LNCAP (cell line): ENCODE data around the gene BCKDK.

Experiments used
- TF ChIP-seq, protein P1 (sequence below): fragments of 450-650 bp; IDR thresholded peaks from 2 replicates; pipeline ENCODE4 v1.5.1; 2017; ENCODE audit warnings: mild to moderate bottlenecking

BCKDK gene

DNA sequence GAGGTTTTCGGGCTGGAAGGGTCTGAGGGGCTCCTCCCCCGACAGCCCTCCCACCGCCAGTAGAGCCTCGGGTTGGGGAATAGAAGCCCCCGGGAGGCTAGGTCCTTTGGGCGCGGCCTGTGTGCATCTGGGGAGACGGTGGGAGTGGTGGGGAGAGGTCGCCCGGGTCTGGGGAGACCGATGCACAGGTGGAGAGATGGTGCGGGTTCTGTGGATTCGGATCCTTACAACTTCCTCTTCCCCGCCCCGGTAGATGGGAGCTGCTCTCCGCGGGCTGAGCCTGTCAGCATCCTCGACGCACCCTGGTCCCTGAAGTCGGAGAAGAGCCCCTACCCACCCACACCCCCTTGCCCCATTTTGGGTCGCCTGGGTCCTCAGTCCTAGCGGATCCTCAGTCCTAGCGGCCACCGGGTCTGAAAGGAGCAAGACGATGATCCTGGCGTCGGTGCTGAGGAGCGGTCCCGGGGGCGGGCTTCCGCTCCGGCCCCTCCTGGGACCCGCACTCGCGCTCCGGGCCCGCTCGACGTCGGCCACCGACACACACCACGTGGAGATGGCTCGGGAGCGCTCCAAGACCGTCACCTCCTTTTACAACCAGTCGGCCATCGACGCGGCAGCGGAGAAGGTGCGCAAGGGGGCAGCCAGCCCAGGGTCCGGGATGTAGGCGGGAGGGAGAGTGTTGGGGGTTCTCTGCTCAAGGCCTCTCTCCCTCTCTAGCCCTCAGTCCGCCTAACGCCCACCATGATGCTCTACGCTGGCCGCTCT, 790 bp downstream of the BCKDK start:
- TF ChIP-seq, protein P1, sequence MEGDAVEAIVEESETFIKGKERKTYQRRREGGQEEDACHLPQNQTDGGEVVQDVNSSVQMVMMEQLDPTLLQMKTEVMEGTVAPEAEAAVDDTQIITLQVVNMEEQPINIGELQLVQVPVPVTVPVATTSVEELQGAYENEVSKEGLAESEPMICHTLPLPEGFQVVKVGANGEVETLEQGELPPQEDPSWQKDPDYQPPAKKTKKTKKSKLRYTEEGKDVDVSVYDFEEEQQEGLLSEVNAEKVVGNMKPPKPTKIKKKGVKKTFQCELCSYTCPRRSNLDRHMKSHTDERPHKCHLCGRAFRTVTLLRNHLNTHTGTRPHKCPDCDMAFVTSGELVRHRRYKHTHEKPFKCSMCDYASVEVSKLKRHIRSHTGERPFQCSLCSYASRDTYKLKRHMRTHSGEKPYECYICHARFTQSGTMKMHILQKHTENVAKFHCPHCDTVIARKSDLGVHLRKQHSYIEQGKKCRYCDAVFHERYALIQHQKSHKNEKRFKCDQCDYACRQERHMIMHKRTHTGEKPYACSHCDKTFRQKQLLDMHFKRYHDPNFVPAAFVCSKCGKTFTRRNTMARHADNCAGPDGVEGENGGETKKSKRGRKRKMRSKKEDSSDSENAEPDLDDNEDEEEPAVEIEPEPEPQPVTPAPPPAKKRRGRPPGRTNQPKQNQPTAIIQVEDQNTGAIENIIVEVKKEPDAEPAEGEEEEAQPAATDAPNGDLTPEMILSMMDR: no peak

DNA sequence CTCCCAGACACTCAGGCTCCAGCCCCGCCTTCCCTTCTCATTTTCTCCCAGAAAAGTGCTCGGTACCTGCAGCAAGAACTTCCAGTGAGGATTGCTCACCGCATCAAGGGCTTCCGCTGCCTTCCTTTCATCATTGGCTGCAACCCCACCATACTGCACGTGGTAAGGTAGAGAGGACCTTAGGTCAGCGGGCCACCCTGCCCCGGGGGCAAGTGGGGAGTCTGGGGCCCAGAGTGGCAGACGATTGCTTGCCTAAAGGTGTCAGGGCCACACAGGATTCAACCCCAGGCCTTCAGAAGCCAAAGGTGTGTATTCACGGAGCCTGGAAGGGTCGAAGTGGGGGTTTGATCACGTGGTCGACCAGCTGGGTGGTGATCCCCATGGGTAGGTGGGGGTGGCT, 1.4 kb downstream of the BCKDK start:
- TF ChIP-seq, protein P1: no peak

DNA sequence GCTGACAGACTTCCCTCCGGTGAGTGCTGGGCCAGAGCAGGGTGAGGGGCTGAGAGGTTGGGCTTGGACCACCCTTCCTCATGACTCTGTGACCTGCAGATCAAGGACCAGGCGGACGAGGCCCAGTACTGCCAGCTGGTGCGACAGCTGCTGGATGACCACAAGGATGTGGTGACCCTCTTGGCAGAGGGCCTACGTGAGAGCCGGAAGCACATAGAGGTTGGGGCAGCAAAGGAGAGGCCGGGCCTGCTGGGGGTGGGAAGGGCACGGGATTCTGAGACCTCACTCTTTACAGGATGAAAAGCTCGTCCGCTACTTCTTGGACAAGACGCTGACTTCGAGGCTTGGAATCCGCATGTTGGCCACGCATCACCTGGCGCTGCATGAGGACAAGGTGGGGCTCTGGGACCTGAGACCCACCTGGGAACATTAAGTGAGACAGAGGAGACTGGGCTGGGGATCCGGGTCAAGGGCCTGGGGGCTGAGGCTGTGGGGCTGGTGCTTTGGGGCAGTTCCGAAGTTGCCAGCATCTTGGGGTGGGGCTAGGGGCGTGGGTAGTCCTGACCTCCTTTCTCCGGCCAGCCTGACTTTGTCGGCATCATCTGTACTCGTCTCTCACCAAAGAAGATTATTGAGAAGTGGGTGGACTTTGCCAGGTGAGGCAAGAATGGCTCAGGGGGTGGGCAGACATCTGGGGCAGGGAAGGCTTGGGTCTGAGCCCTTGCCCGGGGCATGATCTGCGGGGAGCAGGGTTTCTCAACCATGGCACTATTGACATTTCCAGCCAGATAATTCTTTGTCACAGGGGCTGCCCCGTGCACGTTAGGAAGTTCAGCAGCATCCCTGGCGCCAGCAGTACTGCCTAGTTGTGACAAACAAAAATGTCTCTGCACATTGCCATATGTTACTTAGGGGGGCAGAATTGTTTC, 2.2 kb downstream of the BCKDK start:
- TF ChIP-seq, protein P1: no peak

DNA sequence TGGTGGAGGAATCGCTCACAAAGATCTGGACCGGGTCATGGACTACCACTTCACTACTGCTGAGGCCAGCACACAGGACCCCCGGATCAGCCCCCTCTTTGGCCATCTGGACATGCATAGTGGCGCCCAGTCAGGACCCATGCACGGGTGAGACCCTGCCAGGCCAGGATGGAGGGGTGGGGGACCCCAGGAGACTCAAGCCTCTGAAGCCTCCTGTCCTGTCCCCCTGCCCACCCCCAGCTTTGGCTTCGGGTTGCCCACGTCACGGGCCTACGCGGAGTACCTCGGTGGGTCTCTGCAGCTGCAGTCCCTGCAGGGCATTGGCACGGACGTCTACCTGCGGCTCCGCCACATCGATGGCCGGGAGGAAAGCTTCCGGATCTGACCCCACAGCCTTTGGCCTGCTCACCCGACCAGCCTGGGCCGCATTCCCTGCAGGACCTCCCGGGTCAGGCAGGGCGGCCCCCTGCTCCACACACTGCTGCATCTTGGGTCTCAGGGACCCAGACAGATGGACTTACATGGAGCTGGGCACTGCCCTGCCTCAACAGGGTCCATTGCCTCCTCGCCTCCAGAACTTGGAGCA, 3.8 kb downstream of the BCKDK start:
- TF ChIP-seq, protein P1: no peak

DNA sequence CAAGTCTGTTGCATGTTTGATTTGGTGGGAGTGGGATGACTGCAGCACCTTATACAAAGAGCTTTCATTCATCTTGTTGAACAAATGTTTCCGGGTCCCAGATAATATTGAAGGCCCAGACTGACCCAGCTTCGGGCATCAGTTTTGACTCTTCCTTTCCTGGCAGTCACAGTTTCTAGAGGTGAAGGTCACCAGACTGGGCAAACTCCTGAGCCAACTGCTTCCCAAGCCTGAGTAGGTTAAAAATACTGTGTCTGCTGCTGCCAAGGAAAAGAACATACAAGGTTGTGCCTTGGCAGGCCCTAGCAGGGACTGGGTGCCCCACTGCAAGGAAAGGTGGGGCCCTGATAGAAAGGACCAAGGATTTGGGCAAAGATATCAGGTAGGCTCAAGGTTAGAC, 4.5 kb downstream of the BCKDK start:
- TF ChIP-seq, protein P1: no peak

DNA sequence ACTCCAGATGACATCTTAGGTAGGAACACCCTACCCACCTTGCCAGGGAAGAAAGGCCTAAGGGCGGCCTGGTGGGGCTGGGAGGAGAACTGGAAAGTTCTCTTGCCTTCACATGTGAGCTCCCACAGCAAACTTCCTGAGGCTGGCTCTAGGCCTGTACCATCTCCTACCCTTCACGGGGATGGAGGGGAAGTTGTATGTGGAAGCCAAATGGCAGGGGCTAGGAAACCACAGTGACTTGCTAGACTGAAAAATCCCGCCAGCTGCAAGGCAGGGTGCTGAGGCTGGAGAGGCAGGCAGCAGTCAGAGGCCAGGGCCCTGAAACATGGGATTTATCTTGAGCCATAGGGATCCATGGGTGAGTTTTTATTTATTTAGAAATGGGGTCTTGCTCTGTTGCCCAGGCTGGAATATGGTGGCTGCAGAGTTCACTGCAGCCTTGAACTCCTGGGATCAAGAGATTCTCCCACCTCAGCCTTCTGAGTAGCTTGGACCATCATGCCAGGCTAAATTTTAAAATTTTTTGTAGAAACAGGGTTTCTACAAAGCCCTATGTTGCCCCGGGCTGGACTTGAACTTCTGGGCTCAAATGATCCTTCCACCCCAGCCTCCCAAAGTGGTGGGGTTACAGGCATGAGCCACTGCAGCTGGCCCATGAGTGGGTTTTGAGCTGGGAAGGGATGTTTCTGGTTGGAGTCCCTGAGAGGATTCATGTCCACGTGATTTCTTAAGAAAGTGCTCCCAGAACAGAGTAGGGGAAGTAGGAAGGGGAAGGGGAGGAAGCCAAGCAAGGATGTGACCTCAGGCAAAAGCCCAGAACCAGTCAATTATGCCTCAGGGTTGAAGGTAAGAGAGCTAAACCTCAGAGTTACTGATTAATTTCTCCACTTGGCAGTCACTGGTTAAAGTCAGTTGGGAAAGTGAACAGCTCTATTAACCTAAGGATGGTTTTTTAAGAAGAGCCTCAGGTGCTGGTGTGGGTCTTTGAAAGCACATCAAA, 5.2 kb downstream of the BCKDK start:
- TF ChIP-seq, protein P1: no peak
